ENCODE measurements around the gene COL19A1.

Gene COL19A1

DNA sequence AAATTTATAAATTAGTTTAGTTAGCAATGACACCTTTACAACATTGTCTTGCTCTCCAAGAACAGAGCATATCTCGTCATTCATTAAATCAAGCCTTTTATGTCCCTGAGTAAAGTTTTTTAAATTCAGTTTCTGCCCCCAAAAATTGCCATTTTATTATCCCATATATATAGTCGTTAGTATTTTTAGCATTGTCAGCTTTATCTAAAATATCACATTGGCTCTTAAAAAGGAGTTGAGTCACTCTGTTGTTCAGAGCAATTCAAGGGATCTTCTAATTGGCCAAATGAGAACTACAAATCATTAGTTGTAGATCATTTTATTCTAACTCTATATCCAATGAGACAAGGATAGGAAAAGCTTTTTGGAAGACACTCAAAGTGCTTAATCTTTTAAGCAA lies 309.4 kb downstream of the COL19A1 start:
- no peak for DNase-seq
- no peaks in the 10 kb centered on the region for H3K27me3 ChIP-seq
- TF ChIP-seq CTCF (IDR thresholded peaks at IDR 0.05): no peak
- no peaks in the 10 kb centered on the region for H3K9me3 ChIP-seq
- no peak overlapping the region for H3K27ac ChIP-seq
- H3K36me3 ChIP-seq: no peaks in the 10 kb centered on the region
- no peaks in the 10 kb centered on the region for H3K4me1 ChIP-seq
- no peak overlapping the region for H3K4me3 ChIP-seq
- intact Hi-C loops (cut with DNase I; ENCODE audit: low total_unique reads): loop anchor here (5.0 kb wide), 1 partner anchor 852 kb away; no protein-coding TSS in a partner anchor

DNA sequence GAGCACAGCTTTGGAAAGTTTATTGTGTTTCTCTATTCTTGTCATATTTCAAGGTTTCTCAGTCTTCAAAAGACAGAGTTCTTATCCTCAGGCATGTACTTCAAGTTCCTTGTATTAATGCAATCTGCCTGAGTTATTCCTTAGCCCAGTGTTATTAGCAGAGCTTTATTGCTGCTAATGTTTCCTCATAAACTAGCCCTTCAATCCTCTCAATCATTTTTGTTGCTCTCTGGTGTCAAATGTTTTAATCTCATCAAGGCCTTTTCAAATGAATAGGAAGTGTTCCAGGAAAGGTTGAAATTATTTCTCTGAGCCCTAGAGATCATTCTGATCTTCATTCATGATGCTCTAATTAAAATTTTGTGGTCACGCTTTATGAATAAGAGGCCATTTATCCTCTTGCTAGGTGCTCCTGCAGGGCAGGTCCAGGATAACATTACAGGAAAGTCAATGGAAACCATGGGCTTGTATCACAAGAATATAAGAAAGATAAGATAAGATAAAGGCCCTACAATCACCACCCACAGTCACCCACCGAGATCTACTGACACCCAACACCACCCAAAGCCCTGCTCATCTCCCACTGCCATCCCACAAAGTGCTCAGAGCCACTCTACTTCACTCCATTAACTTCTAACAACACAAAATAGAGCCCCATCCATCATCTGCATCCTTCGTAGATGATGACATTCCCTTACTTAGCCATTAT lies 310.6 kb downstream of the COL19A1 start:
- Histone ChIP-seq H3K36me3 (no peaks in the 10 kb centered on the region), H3K27me3 (no peaks in the 10 kb centered on the region), H3K9me3 (no peaks in the 10 kb centered on the region), H3K4me3 (no peak overlapping the region), H3K27ac (no peak overlapping the region), H3K4me1 (no peaks in the 10 kb centered on the region)
- intact Hi-C loops (cut with DNase I; ENCODE audit: low total_unique reads): loop anchor here (5.0 kb wide), 1 partner anchor 850 kb away; no protein-coding TSS in a partner anchor
- DNase-seq: no peak
- no peak for TF ChIP-seq CTCF (IDR thresholded peaks at IDR 0.05)

GRCh38 chr6:70180183-70180900 lies 314.0 kb downstream of the COL19A1 start:
- intact Hi-C loops (cut with DNase I; ENCODE audit: low total_unique reads): no loop called here
- no peak for DNase-seq
- no peak for TF ChIP-seq CTCF (IDR thresholded peaks at IDR 0.05)
- Histone ChIP-seq H3K4me1 (no peaks in the 10 kb centered on the region), H3K27ac (no peak overlapping the region), H3K27me3 (no peaks in the 10 kb centered on the region), H3K9me3 (no peaks in the 10 kb centered on the region), H3K4me3 (no peak overlapping the region), H3K36me3 (no peaks in the 10 kb centered on the region)

DNA sequence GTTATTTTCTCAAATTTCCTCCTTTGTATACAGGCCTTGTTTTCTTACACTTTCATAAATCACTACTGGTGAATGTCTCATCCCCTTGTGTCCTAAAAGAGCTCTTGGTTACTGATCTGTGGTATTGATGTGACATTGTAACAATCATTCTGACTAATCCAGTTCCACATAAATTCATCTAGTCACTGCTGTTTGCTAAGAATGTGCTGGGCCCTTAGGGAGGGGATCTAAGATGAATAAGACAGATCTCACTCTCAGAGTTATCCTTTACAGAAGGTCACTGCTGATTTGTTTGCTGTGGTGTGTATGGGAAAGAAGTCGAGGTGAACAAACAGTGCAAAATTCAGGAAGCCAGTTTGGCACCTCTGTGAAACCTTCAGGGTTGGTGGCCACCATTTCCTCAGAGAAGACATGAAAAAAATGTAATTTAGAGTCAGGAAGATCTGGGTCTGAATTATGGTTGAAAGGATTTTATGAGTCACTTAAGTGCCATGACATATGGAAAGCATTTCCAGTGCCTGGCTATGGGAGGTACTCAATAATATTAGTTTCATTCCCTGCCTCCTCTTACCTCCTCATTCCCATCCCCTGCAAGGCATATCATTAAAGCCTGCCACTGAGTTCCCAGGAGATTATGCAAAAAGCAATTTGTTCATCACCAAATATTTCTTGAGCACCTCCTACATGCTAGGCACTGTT lies 314.7 kb downstream of the COL19A1 start:
- intact Hi-C loops (cut with DNase I; ENCODE audit: low total_unique reads): no loop called here

GRCh38 chr6:70183538-70183937 lies 317.2 kb downstream of the COL19A1 start:
- no peaks in the 10 kb centered on the region for H3K27me3 ChIP-seq
- H3K4me3 ChIP-seq: no peak overlapping the region
- no peaks in the 10 kb centered on the region for H3K4me1 ChIP-seq
- H3K36me3 ChIP-seq: no peaks in the 10 kb centered on the region
- intact Hi-C loops (cut with DNase I; ENCODE audit: low total_unique reads): no loop called here
- no peaks in the 10 kb centered on the region for H3K9me3 ChIP-seq
- H3K27ac ChIP-seq: no peak overlapping the region
- no peak for DNase-seq
- no peak for TF ChIP-seq CTCF (IDR thresholded peaks at IDR 0.05)

More for the DNA sequence above, 314.7 kb downstream of the COL19A1 start:
- Histone ChIP-seq H3K9me3 (no peaks in the 10 kb centered on the region), H3K27me3 (no peaks in the 10 kb centered on the region), H3K36me3 (no peaks in the 10 kb centered on the region), H3K27ac (no peak overlapping the region), H3K4me3 (no peak overlapping the region), H3K4me1 (no peaks in the 10 kb centered on the region)
- DNase-seq: no peak
- TF ChIP-seq CTCF (IDR thresholded peaks at IDR 0.05): no peak
